ENCODE data around the gene TRPC3. TPM values are rescaled to one million over a fixed set of nuclear protein-coding genes. Genes with fewer than 3 reads are reported as not detected.

TRPC3 gene
- total RNA-seq, 2 experiments from 2014 or later: 2.0 to 2.5 TPM

DNA sequence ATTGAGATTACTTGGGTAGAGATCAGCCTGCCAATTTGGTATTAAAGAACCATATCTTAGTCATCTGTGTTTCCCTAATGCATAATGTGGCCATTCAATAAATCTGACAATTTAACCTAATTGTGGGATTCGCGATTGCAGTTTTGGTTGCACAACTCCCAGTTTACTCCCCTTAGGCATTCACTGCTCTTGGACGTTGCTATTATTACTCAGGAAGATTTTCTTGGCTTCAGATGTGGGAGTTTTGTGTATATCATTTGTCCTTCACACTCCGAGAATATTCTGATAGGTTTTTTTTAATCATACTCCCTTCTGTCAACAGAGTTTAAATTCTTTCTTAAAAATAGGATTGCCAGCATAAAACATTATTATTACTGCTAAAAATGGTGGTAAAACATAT is 22.0 kb upstream of the TRPC3 start:
- H3K9me3 Mint-ChIP-seq: no peaks in the 10 kb centered on the region
- no peak overlapping the region for H3K4me3 Mint-ChIP-seq
- no peak for DNase-seq
- no peaks in the 10 kb centered on the region for H3K36me3 Mint-ChIP-seq (ENCODE audit: low read depth)
- H3K27me3 Mint-ChIP-seq (ENCODE audit: low read depth): peaks cover 20% of the 10 kb centered on the region
- peaks cover 4% of the 10 kb centered on the region for H3K4me1 Mint-ChIP-seq (ENCODE audit: low read depth)
- no peak overlapping the region for H3K27ac Mint-ChIP-seq
- intact Hi-C loops (cut with micrococcal nuclease): no loop called here
- CTCF ChIA-PET: no interaction called here

DNA sequence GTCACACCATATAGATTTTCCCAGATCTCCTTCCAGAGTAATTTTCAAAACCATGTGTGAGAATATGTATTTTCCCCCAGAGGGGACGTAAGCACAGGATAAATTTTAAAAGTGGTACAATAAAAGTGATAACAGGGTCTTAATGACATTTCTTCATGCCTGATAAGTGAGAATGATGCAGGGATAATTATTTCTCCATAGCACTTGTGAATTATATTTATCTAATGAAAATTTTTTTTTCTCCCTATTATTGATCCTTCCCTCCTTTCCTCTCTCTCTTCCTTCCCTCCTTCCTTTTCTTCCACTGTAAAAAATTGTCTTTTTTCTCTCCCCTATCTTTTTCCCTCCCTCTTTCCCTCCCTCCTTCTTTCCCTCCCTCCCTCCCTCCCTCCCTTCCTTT is 17.0 kb upstream of the TRPC3 start:
- no peak overlapping the region for H3K4me3 Mint-ChIP-seq
- CTCF ChIA-PET: no interaction called here

DNA sequence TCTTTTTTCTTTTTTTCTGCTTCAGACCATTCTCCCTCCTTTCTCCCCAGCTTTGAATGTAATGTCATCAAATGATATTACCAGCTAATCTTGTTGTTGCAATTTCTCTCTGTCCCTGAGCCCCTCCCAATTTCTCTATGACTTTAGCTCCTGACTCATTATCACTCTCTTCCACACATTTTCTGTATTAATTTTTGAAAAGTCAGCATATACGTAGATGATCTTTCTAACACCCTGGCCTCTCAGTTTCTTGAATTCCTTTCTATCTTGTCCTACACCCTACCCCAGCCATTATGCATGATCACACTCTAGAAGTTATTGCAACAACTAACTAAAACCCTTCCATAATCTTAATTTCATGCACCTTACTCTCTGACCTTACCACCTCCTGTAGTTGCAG is 13.1 kb upstream of the TRPC3 start:
- H3K36me3 Mint-ChIP-seq (ENCODE audit: low read depth): no peaks in the 10 kb centered on the region

More for the DNA sequence above, 17.0 kb upstream of the TRPC3 start:
- Mint-ChIP-seq H3K27ac (no peak overlapping the region), H3K27me3 (ENCODE audit: low read depth) (peaks cover 28% of the 10 kb centered on the region), H3K4me1 (ENCODE audit: low read depth) (no peaks in the 10 kb centered on the region), H3K36me3 (ENCODE audit: low read depth) (no peaks in the 10 kb centered on the region), H3K9me3 (no peaks in the 10 kb centered on the region)
- DNase-seq: no peak
- intact Hi-C loops (cut with micrococcal nuclease): no loop called here

DNA sequence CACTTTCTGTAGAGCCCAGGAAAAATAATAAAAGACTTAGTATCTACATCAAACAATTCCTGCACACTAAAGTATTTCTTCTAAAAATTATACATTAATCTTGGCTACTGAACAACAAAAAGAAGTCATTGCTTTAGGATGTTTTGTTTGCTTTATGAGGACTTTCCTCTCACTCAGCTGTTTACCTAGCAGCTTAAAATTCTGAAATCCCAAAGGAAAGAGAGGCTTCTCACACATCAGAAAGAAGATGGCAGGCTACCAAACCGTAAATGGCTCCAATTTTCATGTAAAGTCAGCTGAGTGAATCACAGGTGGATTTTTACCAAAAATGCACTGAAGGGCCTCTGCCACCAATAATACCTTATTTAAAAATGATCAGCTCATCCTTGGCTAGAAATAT is 9.0 kb upstream of the TRPC3 start:
- DNase-seq: no peak
- intact Hi-C loops (cut with micrococcal nuclease): no loop called here
- Mint-ChIP-seq H3K4me3 (no peak overlapping the region), H3K36me3 (ENCODE audit: low read depth) (no peaks in the 10 kb centered on the region), H3K27me3 (ENCODE audit: low read depth) (peaks cover 4% of the 10 kb centered on the region), H3K9me3 (no peaks in the 10 kb centered on the region), H3K27ac (no peak overlapping the region), H3K4me1 (ENCODE audit: low read depth) (no peaks in the 10 kb centered on the region)
- CTCF ChIA-PET: interaction anchor here (1.2 to 1.4 kb wide), 2 partner anchors 16 to 60 kb away, joined by 3 read pairs; no protein-coding TSS in a partner anchor

More for the DNA sequence above, 13.1 kb upstream of the TRPC3 start:
- Mint-ChIP-seq H3K27ac (no peak overlapping the region), H3K4me1 (ENCODE audit: low read depth) (no peaks in the 10 kb centered on the region), H3K4me3 (no peak overlapping the region), H3K27me3 (ENCODE audit: low read depth) (peaks cover 15% of the 10 kb centered on the region), H3K9me3 (no peaks in the 10 kb centered on the region)
- intact Hi-C loops (cut with micrococcal nuclease): no loop called here
- no peak for DNase-seq
- CTCF ChIA-PET: no interaction called here

DNA sequence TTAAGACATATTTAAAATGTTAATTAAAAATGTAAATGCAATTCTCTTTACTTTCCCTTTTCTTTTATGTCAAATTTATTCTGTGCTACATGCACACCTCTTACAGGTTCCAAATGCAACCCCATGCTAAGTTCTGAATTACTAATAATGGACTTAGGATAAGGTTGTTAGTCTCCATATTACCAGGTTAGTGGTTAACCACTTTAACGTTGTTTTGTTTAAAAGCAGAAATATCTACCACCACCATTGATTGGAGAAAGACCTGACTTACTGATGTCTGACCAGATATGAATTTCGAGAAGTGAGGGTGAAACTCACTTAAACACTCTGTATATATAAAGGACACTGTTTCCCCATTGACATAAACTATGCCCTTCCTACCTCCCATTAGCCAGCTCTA is 6.9 kb upstream of the TRPC3 start:
- Mint-ChIP-seq H3K4me1 (ENCODE audit: low read depth) (no peaks in the 10 kb centered on the region), H3K9me3 (no peaks in the 10 kb centered on the region), H3K27me3 (ENCODE audit: low read depth) (no peaks in the 10 kb centered on the region)

DNA sequence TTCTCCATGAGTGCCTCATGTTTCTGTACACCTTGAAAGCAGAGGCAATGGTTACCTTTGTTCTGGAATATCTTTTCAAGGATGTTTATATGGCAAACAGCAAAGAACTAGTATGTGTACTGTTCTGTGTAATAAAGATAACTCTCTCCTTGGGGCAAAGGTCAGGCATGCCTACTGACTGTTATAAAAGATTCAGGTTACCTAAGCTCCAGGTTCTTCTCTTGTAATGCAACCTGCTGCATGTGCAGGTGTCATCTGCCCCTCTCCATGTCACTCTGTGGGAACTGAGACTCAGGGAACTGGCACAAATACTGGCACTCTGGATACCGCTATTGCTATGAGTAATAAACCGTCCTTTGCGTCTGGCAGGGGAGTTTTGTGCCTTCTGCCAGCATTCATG is 5.4 kb upstream of the TRPC3 start:
- no peak overlapping the region for H3K4me3 Mint-ChIP-seq
- intact Hi-C loops (cut with micrococcal nuclease): no loop called here
- H3K4me1 Mint-ChIP-seq (ENCODE audit: low read depth): peaks cover under 1% of the 10 kb centered on the region
- DNase-seq: no peak
- peaks cover 5% of the 10 kb centered on the region for H3K27me3 Mint-ChIP-seq (ENCODE audit: low read depth)
- no peaks in the 10 kb centered on the region for H3K36me3 Mint-ChIP-seq (ENCODE audit: low read depth)
- CTCF ChIA-PET: no interaction called here
- H3K27ac Mint-ChIP-seq: no peak overlapping the region
- no peaks in the 10 kb centered on the region for H3K9me3 Mint-ChIP-seq

More for the DNA sequence above, 6.9 kb upstream of the TRPC3 start:
- H3K27ac Mint-ChIP-seq: no peak overlapping the region
- intact Hi-C loops (cut with micrococcal nuclease): no loop called here
- DNase-seq: no peak
- CTCF ChIA-PET: no interaction called here
- no peak overlapping the region for H3K4me3 Mint-ChIP-seq
- no peaks in the 10 kb centered on the region for H3K36me3 Mint-ChIP-seq (ENCODE audit: low read depth)

DNA sequence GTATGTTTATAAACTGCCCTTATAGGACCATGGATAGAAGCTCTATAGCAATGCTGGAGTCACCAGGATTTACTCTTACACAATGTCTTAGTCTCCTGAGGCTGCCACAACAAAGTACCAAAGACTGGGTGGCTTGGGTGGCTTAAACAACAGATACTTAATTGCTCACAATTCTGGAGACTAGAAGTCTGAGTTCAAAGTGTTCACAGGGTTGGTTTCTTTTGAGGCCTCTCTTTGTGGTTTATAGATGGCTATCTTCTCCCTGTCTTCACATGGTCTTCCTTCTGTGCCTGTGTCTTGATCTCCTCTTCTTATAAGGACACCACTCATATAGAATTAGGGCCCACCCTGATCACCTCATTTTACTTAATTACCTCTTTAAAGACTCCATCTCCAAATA is 2.0 kb upstream of the TRPC3 start:
- Mint-ChIP-seq H3K27ac (no peak overlapping the region), H3K4me3 (no peak overlapping the region), H3K27me3 (ENCODE audit: low read depth) (peaks cover 22% of the 10 kb centered on the region), H3K36me3 (ENCODE audit: low read depth) (no peaks in the 10 kb centered on the region), H3K4me1 (ENCODE audit: low read depth) (peaks cover 5% of the 10 kb centered on the region), H3K9me3 (no peaks in the 10 kb centered on the region)
- intact Hi-C loops (cut with micrococcal nuclease): loop anchor here (5.0 kb wide), 4 partner anchors 358 to 968 kb away; partner anchors contain the start of genes BBS12 and NUDT6
- CTCF ChIA-PET: no interaction called here
- no peak for DNase-seq

DNA sequence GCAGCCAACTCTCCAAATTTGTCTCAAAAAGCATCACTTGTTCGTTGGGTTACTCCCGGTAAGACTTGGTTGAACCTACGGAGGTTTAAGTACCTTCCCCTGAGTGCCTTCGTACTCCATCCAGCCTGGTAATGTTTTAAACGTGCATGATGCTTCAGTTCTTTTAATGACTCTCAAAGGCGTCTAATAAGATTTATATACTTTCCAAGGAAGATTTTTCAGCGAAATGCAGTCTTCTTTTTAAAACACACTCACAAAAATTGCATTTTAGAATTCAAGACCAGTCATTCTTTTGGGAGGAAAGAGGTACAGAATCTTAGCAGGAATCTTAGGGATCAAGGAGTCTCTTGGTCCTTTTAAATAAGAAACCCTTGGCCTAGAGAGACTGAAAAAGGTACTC is 430 bp upstream of the TRPC3 start:
- intact Hi-C loops (cut with micrococcal nuclease): loop anchor here (5.0 kb wide), 4 partner anchors 360 to 970 kb away; partner anchors contain the start of genes BBS12 and NUDT6
- Mint-ChIP-seq H3K27ac (no peak overlapping the region), H3K4me3 (peak overlapping the region; percentile 75), H3K9me3 (no peaks in the 10 kb centered on the region), H3K36me3 (ENCODE audit: low read depth) (no peaks in the 10 kb centered on the region), H3K27me3 (ENCODE audit: low read depth) (peaks cover 29% of the 10 kb centered on the region), H3K4me1 (ENCODE audit: low read depth) (peaks cover 5% of the 10 kb centered on the region)
- CTCF ChIA-PET: interaction anchor here (0.7 kb wide), 1 partner anchor 8 kb away, joined by 3 read pairs; no protein-coding TSS in a partner anchor
- no peak for DNase-seq

DNA sequence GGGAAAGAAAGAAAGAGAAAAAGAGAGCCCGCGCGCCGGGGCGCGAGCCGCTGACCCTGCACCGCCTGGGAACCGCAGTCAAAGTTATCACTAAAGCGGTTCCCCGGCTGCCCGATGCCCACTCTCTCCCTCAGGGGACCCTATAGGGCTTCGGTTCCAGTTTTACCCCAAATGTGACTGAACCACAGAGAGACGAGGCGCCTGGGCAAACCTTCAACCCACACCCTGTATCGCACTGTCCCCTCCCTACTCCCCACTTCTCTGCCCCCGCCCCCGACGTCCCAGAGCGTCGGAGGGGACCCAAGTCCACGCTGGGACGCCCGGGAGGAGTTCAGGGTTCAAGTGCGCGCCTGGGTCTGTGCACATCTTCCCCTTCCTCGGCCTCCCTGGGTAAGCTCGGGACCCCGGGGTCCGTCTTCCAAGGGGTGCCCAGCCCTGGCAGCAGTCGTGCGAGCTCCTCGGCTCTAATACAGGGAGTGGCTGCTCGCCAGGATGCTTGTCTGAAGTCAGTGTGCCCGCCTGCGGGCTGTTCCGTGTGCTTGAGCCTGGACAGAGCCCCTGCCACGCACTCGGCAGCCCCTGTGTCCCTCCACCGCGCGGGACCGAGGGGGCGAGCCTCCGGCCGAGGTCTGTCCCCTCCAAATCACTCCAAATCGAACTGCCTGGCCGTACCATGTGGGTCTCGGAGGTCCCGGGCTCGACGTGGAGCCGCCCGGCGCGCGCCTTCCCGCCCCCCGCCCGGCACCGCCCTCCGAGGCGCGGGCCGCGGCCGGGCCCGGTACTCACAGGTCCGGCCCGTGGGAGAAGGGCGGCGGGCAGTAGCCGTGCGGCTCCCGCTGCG is 960 bp downstream of the TRPC3 start:
- Mint-ChIP-seq H3K36me3 (ENCODE audit: low read depth) (no peaks in the 10 kb centered on the region), H3K9me3 (no peaks in the 10 kb centered on the region), H3K27me3 (ENCODE audit: low read depth) (peaks cover 31% of the 10 kb centered on the region), H3K4me1 (ENCODE audit: low read depth) (peaks cover 5% of the 10 kb centered on the region), H3K27ac (no peak overlapping the region), H3K4me3 (peak overlapping the region; percentile 86)
- intact Hi-C loops (cut with micrococcal nuclease): loop anchor here (1.0 to 5.0 kb wide), 12 partner anchors 51 to 971 kb away; partner anchors contain the start of genes BBS12, BLTP1 and NUDT6
- DNase-seq: peak; percentile 32
- CTCF ChIA-PET: interaction anchor here (0.6 to 2.5 kb wide), 11 partner anchors 20 to 627 kb away, joined by 3 to 13 read pairs (median 3); no protein-coding TSS in a partner anchor

DNA sequence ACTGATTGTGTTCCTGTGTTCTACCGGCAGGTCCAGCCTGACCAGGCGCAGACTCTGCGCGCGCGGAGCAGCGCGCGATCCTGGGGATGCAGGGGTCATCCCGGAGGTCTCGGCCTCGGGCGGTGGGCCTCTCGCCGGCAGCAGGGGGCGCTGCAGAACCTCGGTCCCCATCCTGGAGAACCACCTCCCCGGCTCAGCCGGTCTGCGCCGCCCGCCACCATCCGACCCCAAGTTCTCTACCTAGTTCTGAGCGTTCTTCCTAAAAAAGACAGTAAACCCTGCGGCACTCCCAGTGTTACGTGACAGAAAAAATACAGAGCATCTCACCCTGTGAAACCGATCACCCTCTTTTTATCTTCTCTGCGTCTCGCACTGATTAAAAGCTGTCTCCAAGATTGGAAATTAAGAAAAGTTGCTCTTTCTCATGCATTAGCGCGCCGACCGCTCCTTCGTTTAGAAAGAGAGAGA is 1.6 kb downstream of the TRPC3 start:
- Mint-ChIP-seq H3K4me1 (ENCODE audit: low read depth) (peaks cover 5% of the 10 kb centered on the region), H3K9me3 (no peaks in the 10 kb centered on the region), H3K36me3 (ENCODE audit: low read depth) (no peaks in the 10 kb centered on the region), H3K27me3 (ENCODE audit: low read depth) (peaks cover 32% of the 10 kb centered on the region), H3K4me3 (peak overlapping the region; percentile 86), H3K27ac (no peak overlapping the region)
- intact Hi-C loops (cut with micrococcal nuclease): loop anchor here (1.0 to 5.0 kb wide), 11 partner anchors 50 to 972 kb away; partner anchors contain the start of genes BBS12, BLTP1 and NUDT6
- peak; percentile 92 for DNase-seq
- CTCF ChIA-PET: interaction anchor here (0.6 to 2.5 kb wide), 13 partner anchors 21 to 628 kb away, joined by 3 to 13 read pairs (median 3); no protein-coding TSS in a partner anchor

DNA sequence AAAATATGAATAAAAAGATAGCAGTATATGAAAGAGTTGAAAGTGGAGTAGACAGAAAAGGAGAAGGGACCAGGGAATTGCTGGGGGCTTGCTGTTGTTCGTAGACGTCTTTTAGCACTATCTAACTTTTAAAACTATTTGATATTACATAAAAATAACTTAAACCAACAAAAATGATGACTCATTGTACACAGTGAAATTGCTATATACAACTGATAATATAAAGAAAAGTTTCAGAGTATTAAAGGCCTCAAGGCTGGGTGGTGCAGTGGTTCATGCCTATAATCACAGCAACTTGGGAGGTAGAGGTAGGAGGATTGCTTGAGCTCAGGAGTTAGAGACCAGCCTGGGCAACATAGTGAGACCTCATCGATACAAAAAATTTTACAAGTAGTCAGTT is 5.2 kb downstream of the TRPC3 start:
- Mint-ChIP-seq H3K36me3 (ENCODE audit: low read depth) (no peaks in the 10 kb centered on the region), H3K9me3 (no peaks in the 10 kb centered on the region), H3K4me1 (ENCODE audit: low read depth) (peaks cover 2% of the 10 kb centered on the region), H3K27me3 (ENCODE audit: low read depth) (peaks cover 31% of the 10 kb centered on the region), H3K27ac (no peak overlapping the region), H3K4me3 (no peak overlapping the region)
- intact Hi-C loops (cut with micrococcal nuclease): no loop called here
- CTCF ChIA-PET: no interaction called here
- DNase-seq: no peak

DNA sequence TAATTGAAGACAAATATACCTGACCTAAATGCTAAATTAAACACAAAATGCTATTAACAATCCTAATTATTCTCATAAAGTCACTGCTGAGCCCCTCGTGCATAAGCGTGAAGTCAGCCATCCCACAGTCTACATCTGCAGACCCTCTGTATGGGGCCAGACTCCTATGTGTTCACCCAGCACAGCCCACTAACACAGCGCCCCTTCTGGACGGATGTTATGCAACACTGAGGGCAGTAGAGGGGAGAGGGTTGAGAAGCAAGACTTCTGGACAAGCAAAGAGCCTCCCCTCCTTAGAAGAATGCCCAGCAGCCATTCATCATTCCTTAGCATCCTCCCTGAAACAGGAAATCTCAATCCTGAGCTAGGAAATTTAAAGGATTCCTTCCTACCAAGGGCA is 7.9 kb downstream of the TRPC3 start:
- H3K27ac Mint-ChIP-seq: no peak overlapping the region
- CTCF ChIA-PET: interaction anchor here (1.0 to 1.3 kb wide), 3 partner anchors 9 to 342 kb away, joined by 3 read pairs; no protein-coding TSS in a partner anchor
- intact Hi-C loops (cut with micrococcal nuclease): no loop called here
- H3K4me3 Mint-ChIP-seq: no peak overlapping the region
- no peaks in the 10 kb centered on the region for H3K36me3 Mint-ChIP-seq (ENCODE audit: low read depth)
- peak; percentile 31 for DNase-seq
- peaks cover under 1% of the 10 kb centered on the region for H3K4me1 Mint-ChIP-seq (ENCODE audit: low read depth)
- H3K9me3 Mint-ChIP-seq: no peaks in the 10 kb centered on the region
- H3K27me3 Mint-ChIP-seq (ENCODE audit: low read depth): peaks cover 35% of the 10 kb centered on the region

All from activated naive CD4-positive, alpha-beta T cell treated with anti-CD3 and anti-CD28 coated beads for 36 hours (primary cell).